HEK293 (cell line): ENCODE results near the gene ZNF227.

Experiments used
- CTCF ChIA-PET: fragments of 350-600 bp; formaldehyde crosslinking; extraction: SDS; loops from one replicate; lab custom pipeline; 2021; ENCODE audit warnings: antibody characterized with exemption; lab: Yijun Ruan, JAX
- POLR2A ChIA-PET: fragments of 300-600 bp; formaldehyde crosslinking; extraction: SDS; loops from one replicate; lab custom pipeline; 2020; ENCODE audit warnings: antibody characterized with exemption, inconsistent platforms; lab: Yijun Ruan, JAX
- H3K27ac ChIP-seq: fragments of 200-500 bp; sonication (Bioruptor generic); 2 replicates; pipeline ENCODE4 v1.5.1; 2014; ENCODE audit warnings: low read depth, low read length, control low read depth, inconsistent platforms; ENCODE audit errors: extremely low read depth
- H3K36me3 ChIP-seq, 2 experiments: fragments of 200-500 bp in 1 of 2; sonication (Bioruptor generic) in 1 of 2; 1 replicate in 1 of 2; 2 replicates in 1 of 2; pipeline ENCODE4 v1.5.1; 2014 to 2017; ENCODE audit warnings: inconsistent platforms in 2 of 2, low read length in 2 of 2; ENCODE audit not compliant: control insufficient read depth in 2 of 2, insufficient read depth in 1 of 2
- H3K4me1 ChIP-seq: fragments of 200-500 bp; sonication (Bioruptor generic); 2 replicates; pipeline ENCODE4 v1.5.1; 2014; ENCODE audit warnings: mild to moderate bottlenecking, low read length, inconsistent platforms; ENCODE audit not compliant: control insufficient read depth, insufficient read depth
- H3K4me3 ChIP-seq: 2 replicates; pipeline ENCODE4 v1.5.1; 2011; ENCODE audit warnings: low read depth, mild to moderate bottlenecking, control low read depth, low read length, moderate library complexity
- H3K9me3 ChIP-seq: fragments of 200-500 bp; sonication (Bioruptor generic); 2 replicates; pipeline ENCODE4 v1.5.1; 2014; ENCODE audit warnings: low read depth, low read length, inconsistent platforms; ENCODE audit not compliant: control insufficient read depth, insufficient read depth
- SALL2 ChIP-seq: fragments of 450-650 bp; formaldehyde crosslinking; IDR thresholded peaks from 2 replicates; pipeline ENCODE4 v1.5.0; 2017; ENCODE audit warnings: missing biosample characterization, mild to moderate bottlenecking, missing genetic modification characterization, borderline replicate concordance
- SP2 ChIP-seq: fragments of 450-650 bp; formaldehyde crosslinking; IDR thresholded peaks from 2 replicates; pipeline ENCODE4 v1.5.1; 2016; ENCODE audit warnings: missing biosample characterization, missing genetic modification characterization
- ZBTB48 ChIP-seq: fragments of 450-650 bp; formaldehyde crosslinking; IDR thresholded peaks from 2 replicates; pipeline ENCODE4 v1.5.1; 2016; ENCODE audit warnings: missing biosample characterization, missing genetic modification characterization
- ZNF10 ChIP-seq: fragments of 450-650 bp; formaldehyde crosslinking; IDR thresholded peaks from 2 replicates; pipeline ENCODE4 v1.5.1; 2017; ENCODE audit warnings: missing biosample characterization, missing genetic modification characterization
- ZNF121 ChIP-seq: fragments of 450-650 bp; formaldehyde crosslinking; IDR thresholded peaks from 2 replicates; pipeline ENCODE4 v1.5.1; 2016; ENCODE audit warnings: missing biosample characterization, missing genetic modification characterization
- ZNF2 ChIP-seq: fragments of 450-650 bp; formaldehyde crosslinking; IDR thresholded peaks from 2 replicates; pipeline ENCODE4 v1.5.1; 2016; ENCODE audit warnings: missing biosample characterization, missing genetic modification characterization
- ZNF529 ChIP-seq: fragments of 450-650 bp; formaldehyde crosslinking; IDR thresholded peaks from 2 replicates; pipeline ENCODE4 v1.5.1; 2017; ENCODE audit warnings: missing genetic modification characterization, missing biosample characterization; ENCODE audit not compliant: insufficient replicate concordance
- ZNF777 ChIP-seq: fragments of 450-650 bp; formaldehyde crosslinking; IDR thresholded peaks from 2 replicates; pipeline ENCODE4 v1.5.1; 2017; ENCODE audit warnings: missing biosample characterization, missing genetic modification characterization, borderline replicate concordance
- TF ChIP-seq, protein P1 (sequence below): sonication (generic); formaldehyde crosslinking; IDR thresholded peaks from 2 replicates; pipeline ENCODE4 v1.8.1; 2022; ENCODE audit warnings: mild to moderate bottlenecking, moderate library complexity, missing genetic modification reagents
- TF ChIP-seq, protein P2 (sequence below): fragments of 450-650 bp; formaldehyde crosslinking; IDR thresholded peaks from 2 replicates; pipeline ENCODE4 v1.5.1; 2016; ENCODE audit warnings: missing biosample characterization, missing genetic modification characterization
- TF ChIP-seq, protein P3 (sequence below): fragments of 450-650 bp; formaldehyde crosslinking; IDR thresholded peaks from 2 replicates; pipeline ENCODE4 v1.5.1; 2017; ENCODE audit warnings: missing biosample characterization, missing genetic modification characterization
- TF ChIP-seq, protein P4 (sequence below): fragments of 450-650 bp; formaldehyde crosslinking; IDR thresholded peaks from 2 replicates; pipeline ENCODE4 v1.5.1; 2016; ENCODE audit warnings: missing biosample characterization, missing genetic modification characterization, borderline replicate concordance

The ZNF227 gene

DNA sequence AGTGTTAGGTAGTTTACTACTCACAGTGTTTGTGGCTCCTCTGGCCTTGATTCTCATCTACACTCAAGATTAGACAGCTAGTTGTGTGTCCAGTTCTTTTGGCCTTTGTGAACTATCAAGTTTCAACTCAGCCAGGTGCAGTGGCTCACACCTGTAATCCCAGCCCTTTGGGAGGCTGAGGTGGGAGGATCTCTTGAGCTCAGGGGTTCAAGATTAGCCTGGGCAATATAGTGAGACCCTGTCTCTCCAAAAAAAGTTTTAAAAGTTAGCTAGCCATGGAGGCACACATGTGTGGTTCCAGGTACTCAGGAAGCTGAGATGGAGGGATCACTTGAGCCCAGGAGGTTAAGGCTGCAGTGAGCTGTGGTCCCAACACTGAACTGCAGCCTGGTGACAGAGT, 31.4 kb upstream of the ZNF227 start:
- Histone ChIP-seq H3K4me3 (no peak overlapping the region), H3K9me3 (peaks cover 72% of the 10 kb centered on the region), H3K4me1 (peaks cover 7% of the 10 kb centered on the region; the same call in 1 of the 2 replicates), H3K36me3 (peaks cover 15 to 55% of the 10 kb centered on the region in 2 experiments), H3K27ac (no peak overlapping the region)
- TF ChIP-seq SALL2 (no peak), ZNF121 (tag by site-specific recombination) (peak; percentile 94)
- CTCF ChIA-PET, result interaction anchor here (0.6 to 1.6 kb wide), 2 partner anchors 12 to 13 kb away, joined by 3 to 10 read pairs; no protein-coding TSS in a partner anchor
- POLR2A ChIA-PET, result interaction anchor here (1.1 to 2.9 kb wide), 5 partner anchors 12 to 31 kb away, joined by 3 to 18 read pairs (median 6); partner anchors contain the start of genes ZNF226 and ZNF227

DNA sequence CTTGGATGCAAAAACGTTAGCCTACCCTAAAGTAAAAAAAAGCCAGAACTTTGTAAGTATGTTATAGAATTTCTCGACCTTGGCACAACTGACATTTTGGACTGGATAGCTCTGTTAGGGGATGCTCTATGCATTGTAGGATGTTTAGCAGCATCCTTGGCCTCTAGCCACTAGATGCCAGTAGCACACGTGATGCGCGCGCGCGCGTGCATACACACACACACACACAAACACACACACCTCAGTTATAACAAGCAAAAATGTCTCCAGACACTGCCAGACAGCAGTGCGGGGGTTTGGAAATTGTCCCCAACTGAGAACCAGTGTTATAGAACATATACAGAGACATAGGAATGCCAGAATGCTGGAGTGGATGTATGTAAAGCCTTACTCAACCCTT, 30.2 kb upstream of the ZNF227 start:
- Histone ChIP-seq H3K4me1 (peaks cover 7% of the 10 kb centered on the region; the same call in 1 of the 2 replicates), H3K36me3 (peaks cover 4 to 51% of the 10 kb centered on the region in 2 experiments), H3K4me3 (no peak overlapping the region), H3K27ac (peak overlapping the region; percentile 26; the same call in 1 of the 2 replicates), H3K9me3 (peaks cover 65% of the 10 kb centered on the region)
- ChIA-PET CTCF (interaction anchor here (0.6 to 1.6 kb wide), 2 partner anchors 11 to 37 kb away, joined by 3 to 10 read pairs; no protein-coding TSS in a partner anchor), POLR2A (interaction anchor here (1.3 to 2.9 kb wide), 2 partner anchors 14 to 30 kb away, joined by 3 to 18 read pairs; partner anchors contain the start of gene ZNF227)
- TF ChIP-seq, protein P1, sequence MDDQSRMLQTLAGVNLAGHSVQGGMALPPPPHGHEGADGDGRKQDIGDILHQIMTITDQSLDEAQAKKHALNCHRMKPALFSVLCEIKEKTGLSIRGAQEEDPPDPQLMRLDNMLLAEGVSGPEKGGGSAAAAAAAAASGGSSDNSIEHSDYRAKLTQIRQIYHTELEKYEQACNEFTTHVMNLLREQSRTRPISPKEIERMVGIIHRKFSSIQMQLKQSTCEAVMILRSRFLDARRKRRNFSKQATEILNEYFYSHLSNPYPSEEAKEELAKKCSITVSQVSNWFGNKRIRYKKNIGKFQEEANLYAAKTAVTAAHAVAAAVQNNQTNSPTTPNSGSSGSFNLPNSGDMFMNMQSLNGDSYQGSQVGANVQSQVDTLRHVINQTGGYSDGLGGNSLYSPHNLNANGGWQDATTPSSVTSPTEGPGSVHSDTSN, result no peak
- TF ChIP-seq, protein P2, sequence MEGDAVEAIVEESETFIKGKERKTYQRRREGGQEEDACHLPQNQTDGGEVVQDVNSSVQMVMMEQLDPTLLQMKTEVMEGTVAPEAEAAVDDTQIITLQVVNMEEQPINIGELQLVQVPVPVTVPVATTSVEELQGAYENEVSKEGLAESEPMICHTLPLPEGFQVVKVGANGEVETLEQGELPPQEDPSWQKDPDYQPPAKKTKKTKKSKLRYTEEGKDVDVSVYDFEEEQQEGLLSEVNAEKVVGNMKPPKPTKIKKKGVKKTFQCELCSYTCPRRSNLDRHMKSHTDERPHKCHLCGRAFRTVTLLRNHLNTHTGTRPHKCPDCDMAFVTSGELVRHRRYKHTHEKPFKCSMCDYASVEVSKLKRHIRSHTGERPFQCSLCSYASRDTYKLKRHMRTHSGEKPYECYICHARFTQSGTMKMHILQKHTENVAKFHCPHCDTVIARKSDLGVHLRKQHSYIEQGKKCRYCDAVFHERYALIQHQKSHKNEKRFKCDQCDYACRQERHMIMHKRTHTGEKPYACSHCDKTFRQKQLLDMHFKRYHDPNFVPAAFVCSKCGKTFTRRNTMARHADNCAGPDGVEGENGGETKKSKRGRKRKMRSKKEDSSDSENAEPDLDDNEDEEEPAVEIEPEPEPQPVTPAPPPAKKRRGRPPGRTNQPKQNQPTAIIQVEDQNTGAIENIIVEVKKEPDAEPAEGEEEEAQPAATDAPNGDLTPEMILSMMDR (tag by site-specific recombination), result peak; percentile 36
- TF ChIP-seq ZNF2 (tag by site-specific recombination) (peak; percentile 78), ZNF529 (tag by site-specific recombination) (no peak), ZBTB48 (tag by site-specific recombination) (no peak), SP2 (tag by site-specific recombination) (no peak)

DNA sequence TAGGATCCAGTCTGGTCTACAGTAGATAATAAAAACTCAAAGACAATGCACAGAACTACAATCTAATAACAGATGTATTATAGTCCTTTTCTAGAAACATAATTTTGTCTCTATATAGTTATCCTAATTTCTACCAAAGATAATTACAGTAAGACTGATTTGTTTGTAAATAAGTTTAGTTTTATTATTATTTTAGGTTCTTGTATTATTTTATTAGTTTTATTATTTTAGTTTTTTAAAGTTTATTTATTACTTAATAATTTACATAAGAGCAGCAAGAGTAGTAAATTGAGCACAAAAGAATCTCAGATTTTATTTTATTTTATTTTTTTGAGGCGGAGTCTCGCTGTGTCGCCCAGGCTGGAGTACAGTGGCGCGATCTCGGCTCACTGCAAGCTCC, 22.3 kb upstream of the ZNF227 start:
- CTCF ChIA-PET, result no interaction called here
- POLR2A ChIA-PET, result no interaction called here
- Histone ChIP-seq H3K9me3 (peaks cover 57% of the 10 kb centered on the region), H3K4me3 (no peak overlapping the region), H3K4me1 (peaks cover 13% of the 10 kb centered on the region; the same call in 1 of the 2 replicates), H3K27ac (no peak overlapping the region), H3K36me3 (peaks cover 0 to 69% of the 10 kb centered on the region in 2 experiments; a peak in 2 of 3 replicates)
- TF ChIP-seq ZNF777 (tag by site-specific recombination) (0 out of 2 replicates have a peak, but pooled peaks have one; percentile 53), ZNF10 (tag by site-specific recombination) (no peak)
- TF ChIP-seq, protein P3, sequence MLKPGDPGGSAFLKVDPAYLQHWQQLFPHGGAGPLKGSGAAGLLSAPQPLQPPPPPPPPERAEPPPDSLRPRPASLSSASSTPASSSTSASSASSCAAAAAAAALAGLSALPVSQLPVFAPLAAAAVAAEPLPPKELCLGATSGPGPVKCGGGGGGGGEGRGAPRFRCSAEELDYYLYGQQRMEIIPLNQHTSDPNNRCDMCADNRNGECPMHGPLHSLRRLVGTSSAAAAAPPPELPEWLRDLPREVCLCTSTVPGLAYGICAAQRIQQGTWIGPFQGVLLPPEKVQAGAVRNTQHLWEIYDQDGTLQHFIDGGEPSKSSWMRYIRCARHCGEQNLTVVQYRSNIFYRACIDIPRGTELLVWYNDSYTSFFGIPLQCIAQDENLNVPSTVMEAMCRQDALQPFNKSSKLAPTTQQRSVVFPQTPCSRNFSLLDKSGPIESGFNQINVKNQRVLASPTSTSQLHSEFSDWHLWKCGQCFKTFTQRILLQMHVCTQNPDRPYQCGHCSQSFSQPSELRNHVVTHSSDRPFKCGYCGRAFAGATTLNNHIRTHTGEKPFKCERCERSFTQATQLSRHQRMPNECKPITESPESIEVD, result no peak
- TF ChIP-seq, protein P4, sequence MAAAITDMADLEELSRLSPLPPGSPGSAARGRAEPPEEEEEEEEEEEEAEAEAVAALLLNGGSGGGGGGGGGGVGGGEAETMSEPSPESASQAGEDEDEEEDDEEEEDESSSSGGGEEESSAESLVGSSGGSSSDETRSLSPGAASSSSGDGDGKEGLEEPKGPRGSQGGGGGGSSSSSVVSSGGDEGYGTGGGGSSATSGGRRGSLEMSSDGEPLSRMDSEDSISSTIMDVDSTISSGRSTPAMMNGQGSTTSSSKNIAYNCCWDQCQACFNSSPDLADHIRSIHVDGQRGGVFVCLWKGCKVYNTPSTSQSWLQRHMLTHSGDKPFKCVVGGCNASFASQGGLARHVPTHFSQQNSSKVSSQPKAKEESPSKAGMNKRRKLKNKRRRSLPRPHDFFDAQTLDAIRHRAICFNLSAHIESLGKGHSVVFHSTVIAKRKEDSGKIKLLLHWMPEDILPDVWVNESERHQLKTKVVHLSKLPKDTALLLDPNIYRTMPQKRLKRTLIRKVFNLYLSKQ (tag by site-specific recombination), result peak; percentile 61; the same call in 1 of the 2 replicates
